ENCODE measurements around the gene BHLHA15. TPM values are rescaled to one million over a fixed set of nuclear protein-coding genes. Genes with fewer than 3 reads are reported as not detected.

BHLHA15 gene
- total and polyA plus RNA-seq, 2 of the 8 experiments (the other 6 are each of a cell fraction or from before 2014, with no cell fraction given) = 1.1 to 2.7 TPM

DNA sequence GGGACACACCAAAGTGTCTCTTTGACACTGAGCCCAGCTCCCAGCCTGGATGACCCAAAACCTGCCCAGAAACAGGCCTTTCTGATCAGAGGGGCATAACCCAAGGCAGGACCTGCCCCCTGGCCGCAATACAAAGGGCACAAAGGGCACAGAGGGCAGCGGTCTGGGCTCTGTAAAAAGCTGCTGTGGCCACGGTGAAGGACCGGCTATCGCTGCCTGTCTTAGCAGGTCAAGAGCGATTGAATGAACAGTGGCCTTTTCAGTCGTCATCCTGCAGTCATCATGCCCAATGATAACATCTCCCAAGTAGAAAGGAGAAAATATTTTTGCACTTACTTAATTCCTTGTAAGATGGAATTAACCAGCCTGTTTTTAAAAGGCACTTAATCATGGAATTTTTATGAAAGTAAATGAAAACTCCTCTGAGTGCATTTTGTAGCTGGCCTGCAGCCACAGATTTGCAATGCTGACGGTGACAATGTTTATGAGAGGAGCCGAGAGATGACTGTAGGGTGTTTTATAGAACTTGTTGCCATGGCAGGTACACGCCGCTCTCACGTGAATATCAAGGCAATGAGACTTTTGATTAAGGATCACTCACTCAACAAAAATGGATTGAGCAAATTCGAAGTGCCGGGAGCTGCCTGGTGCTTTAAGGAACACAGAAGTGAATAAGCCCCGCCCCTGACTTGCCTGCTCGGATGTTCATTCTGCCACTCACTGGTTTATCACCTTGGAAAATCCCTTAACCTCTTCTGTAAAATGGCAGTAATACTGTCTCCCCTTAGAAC lies 47.3 kb upstream of the BHLHA15 start (continued):
- TF ChIP-seq JUN (IDR thresholded peaks at IDR 0.05; ENCODE audit: low read depth, low read length) = no peak
- TF ChIP-seq SUZ12 (IDR thresholded peaks at IDR 0.05; ENCODE audit: low read length) = no peak
- no peak for TF ChIP-seq SIX5 (IDR thresholded peaks at IDR 0.05; ENCODE audit: low read depth, low read length)
- no peak for TF ChIP-seq RXRA (IDR thresholded peaks at IDR 0.05; ENCODE audit: insufficient read depth, low read depth, low read length)
- no peak for TF ChIP-seq TCF12 (IDR thresholded peaks at IDR 0.05; ENCODE audit: low read depth, low read length)
- TF ChIP-seq ASH2L (IDR thresholded peaks at IDR 0.05; ENCODE audit: low read length) = no peak
- no peak for TF ChIP-seq ZNF274 (IDR thresholded peaks at IDR 0.05; ENCODE audit: borderline replicate concordance, extremely low read depth, low read length)
- TF ChIP-seq CHD2 (IDR thresholded peaks at IDR 0.05; ENCODE audit: low read length) = no peak
- TF ChIP-seq NRF1 (IDR thresholded peaks at IDR 0.05; ENCODE audit: low read depth, low read length) = no peak

Data from H1 (cell line).